HEK293 (cell line): ENCODE measurements around the gene RASL10A.

Source experiments
- BCL11A ChIP-seq: fragments of 450-650 bp; formaldehyde crosslinking; IDR thresholded peaks from 2 replicates; pipeline ENCODE4 v1.5.1; 2016; ENCODE audit warnings: low read depth, missing biosample characterization, missing genetic modification characterization
- CTCF ChIP-seq: fragments of 450-650 bp; formaldehyde crosslinking; IDR thresholded peaks from 2 replicates; pipeline ENCODE4 v1.5.1; 2016; ENCODE audit warnings: missing biosample characterization, missing genetic modification characterization
- SP7 ChIP-seq: fragments of 450-650 bp; formaldehyde crosslinking; IDR thresholded peaks from 2 replicates; pipeline ENCODE4 v1.5.1; 2016; ENCODE audit warnings: missing biosample characterization, missing genetic modification characterization
- ZBTB21 ChIP-seq: fragments of 450-650 bp; formaldehyde crosslinking; IDR thresholded peaks from 2 replicates; pipeline ENCODE4 v1.5.1; 2017; ENCODE audit warnings: missing biosample characterization, missing genetic modification characterization
- ZIC2 ChIP-seq: fragments of 450-650 bp; formaldehyde crosslinking; IDR thresholded peaks from 2 replicates; pipeline ENCODE4 v1.5.1; 2016; ENCODE audit warnings: missing biosample characterization, missing genetic modification characterization
- ZNF132 ChIP-seq: fragments of 450-650 bp; formaldehyde crosslinking; IDR thresholded peaks from 2 replicates; pipeline ENCODE4 v1.5.1; 2017; ENCODE audit warnings: missing biosample characterization, missing genetic modification characterization, borderline replicate concordance
- ZNF274 ChIP-seq, 2 experiments: fragments of 200-500 bp in 1 of 2; fragments of 450-650 bp in 1 of 2; sonication (Bioruptor generic) in 1 of 2; formaldehyde crosslinking in 1 of 2; IDR thresholded peaks; 2 replicates each; pipeline versions ENCODE4 v1.5.1 to v1.6.1; 2014 to 2016; ENCODE audit warnings: borderline replicate concordance in 1 of 2, inconsistent platforms in 1 of 2, low read length in 1 of 2, missing biosample characterization in 1 of 2, missing genetic modification characterization in 1 of 2
- ZNF426 ChIP-seq: fragments of 450-650 bp; formaldehyde crosslinking; IDR thresholded peaks from 2 replicates; pipeline ENCODE4 v1.5.1; 2017; ENCODE audit warnings: missing biosample characterization, missing genetic modification characterization, mild to moderate bottlenecking, inconsistent platforms, moderate library complexity
- ZNF48 ChIP-seq: fragments of 450-650 bp; formaldehyde crosslinking; IDR thresholded peaks from 2 replicates; pipeline ENCODE4 v1.5.1; 2016; ENCODE audit warnings: missing biosample characterization, missing genetic modification characterization
- ZNF623 ChIP-seq: fragments of 450-650 bp; formaldehyde crosslinking; IDR thresholded peaks from 2 replicates; pipeline ENCODE4 v1.5.1; 2016; ENCODE audit warnings: missing biosample characterization, missing genetic modification characterization
- ZNF707 ChIP-seq: fragments of 450-650 bp; formaldehyde crosslinking; IDR thresholded peaks from 2 replicates; pipeline ENCODE4 v1.5.1; 2016; ENCODE audit warnings: missing biosample characterization, missing genetic modification characterization
- TF ChIP-seq, protein P1 (sequence below): fragments of 450-650 bp; formaldehyde crosslinking; IDR thresholded peaks from 2 replicates; pipeline ENCODE4 v1.5.1; 2016; ENCODE audit warnings: missing biosample characterization, missing genetic modification characterization

DNA sequence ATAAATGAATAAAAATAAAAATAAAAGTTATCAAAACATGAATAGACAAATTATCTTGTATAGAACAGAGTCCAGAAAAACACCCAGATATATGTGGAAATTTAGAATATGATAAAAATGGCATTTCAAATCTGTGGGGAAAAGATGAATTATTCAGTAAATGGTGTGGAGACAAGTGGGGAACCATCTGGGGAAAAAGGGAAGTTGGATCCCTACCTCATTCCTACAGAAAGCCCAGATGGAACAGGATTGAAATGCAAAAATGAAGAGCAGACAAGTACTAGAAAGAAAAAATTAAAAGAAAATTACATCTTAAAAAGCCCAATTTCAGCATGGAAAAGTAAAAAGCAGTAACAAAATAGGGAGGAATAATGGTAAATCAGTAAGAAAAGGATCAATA, 8.1 kb upstream of the RASL10A start:
- TF ChIP-seq, protein P1, sequence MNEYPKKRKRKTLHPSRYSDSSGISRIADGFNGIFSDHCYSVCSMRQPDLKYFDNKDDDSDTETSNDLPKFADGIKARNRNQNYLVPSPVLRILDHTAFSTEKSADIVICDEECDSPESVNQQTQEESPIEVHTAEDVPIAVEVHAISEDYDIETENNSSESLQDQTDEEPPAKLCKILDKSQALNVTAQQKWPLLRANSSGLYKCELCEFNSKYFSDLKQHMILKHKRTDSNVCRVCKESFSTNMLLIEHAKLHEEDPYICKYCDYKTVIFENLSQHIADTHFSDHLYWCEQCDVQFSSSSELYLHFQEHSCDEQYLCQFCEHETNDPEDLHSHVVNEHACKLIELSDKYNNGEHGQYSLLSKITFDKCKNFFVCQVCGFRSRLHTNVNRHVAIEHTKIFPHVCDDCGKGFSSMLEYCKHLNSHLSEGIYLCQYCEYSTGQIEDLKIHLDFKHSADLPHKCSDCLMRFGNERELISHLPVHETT = no peak
- TF ChIP-seq ZNF707 (tag by site-specific recombination) = no peak
- no peak for TF ChIP-seq BCL11A
- TF ChIP-seq CTCF (tag by site-specific recombination) = no peak
- no peak for TF ChIP-seq ZNF426 (tag by site-specific recombination)
- no peak for TF ChIP-seq ZNF623 (tag by site-specific recombination)
- no peak for TF ChIP-seq ZNF48
- no peak for TF ChIP-seq ZIC2 (tag by site-specific recombination)
- no peak for TF ChIP-seq SP7 (tag by site-specific recombination)
- TF ChIP-seq ZBTB21 (tag by site-specific recombination) = no peak
- no peak for TF ChIP-seq ZNF132 (tag by site-specific recombination)
- TF ChIP-seq ZNF274 (IDR thresholded peaks at IDR 0.05; ENCODE audit: low read length) = no peak
- TF ChIP-seq ZNF274 (tag by site-specific recombination; IDR thresholded peaks at IDR 0.05; ENCODE audit: borderline replicate concordance) = no peak
